ENCODE measurements around the gene SELENOF. TPM values are rescaled to one million over a fixed set of nuclear protein-coding genes. Genes with fewer than 3 reads are reported as not detected.

The SELENOF gene
- polyA plus RNA-seq, 1 of the 3 experiments (the other 2 are of a cell fraction): 155 TPM

DNA sequence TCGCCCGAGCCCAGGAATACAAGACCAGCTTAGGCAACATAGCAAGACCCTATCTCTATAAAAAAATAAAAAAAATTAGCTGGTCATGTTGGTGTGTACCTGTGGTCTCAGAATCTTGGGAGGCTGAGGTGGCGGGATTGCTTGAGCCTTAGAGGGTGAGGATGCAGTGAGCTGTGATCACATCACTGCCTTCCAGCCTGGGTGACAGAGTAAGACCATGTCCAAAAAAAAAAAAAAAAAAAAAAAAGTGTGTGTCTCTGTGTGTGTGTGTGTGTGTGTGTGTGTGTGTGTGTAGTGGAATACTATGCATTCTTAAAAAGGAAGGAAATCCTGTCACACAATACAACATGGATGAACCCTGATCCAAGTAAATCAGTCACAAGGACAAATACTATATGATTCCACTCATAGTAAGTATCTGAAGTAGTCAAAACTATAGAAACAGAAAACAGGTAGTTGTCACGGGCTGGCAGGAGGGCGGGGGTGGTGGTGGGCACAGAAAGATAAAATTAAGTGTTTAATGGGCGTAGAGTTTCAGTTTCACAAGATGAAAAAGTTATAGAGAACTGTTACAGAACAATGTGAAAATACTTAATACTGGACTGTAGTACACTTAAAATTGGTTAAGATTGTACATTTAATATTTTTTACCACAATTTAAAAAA is 47.8 kb downstream of the SELENOF start:
- Histone ChIP-seq H3F3A (replicated peaks; ENCODE audit: insufficient read depth) (peaks cover 15% of the 10 kb centered on the region), H3K4me3 (ENCODE audit: low read depth in 2 of 2, low read length in 1 of 2) (no peak overlapping the region), H3K9me3 (no peaks in the 10 kb centered on the region), H3K79me2 (ENCODE audit: insufficient read depth) (peaks cover 25% of the 10 kb centered on the region; the same call in 1 of the 2 replicates), H3K9me2 (no peaks in the 10 kb centered on the region), H2AFZ (ENCODE audit: low read depth) (no peak overlapping the region), H3K27ac (ENCODE audit: low read depth in 2 of 2, low read length in 1 of 2) (no peak overlapping the region), H3K4me2 (no peak overlapping the region), H3K27me3 (ENCODE audit: insufficient read depth) (no peaks in the 10 kb centered on the region), H3K36me3 (replicated peaks in 1 of 2; ENCODE audit: control insufficient read depth in 1 of 2, insufficient read depth in 2 of 2, low read length in 1 of 2) (peaks cover 0 to 26% of the 10 kb centered on the region in 2 experiments), H3K9ac (no peak overlapping the region), H4K20me1 (ENCODE audit: insufficient read depth) (no peaks in the 10 kb centered on the region), H3K4me1 (ENCODE audit: control insufficient read depth in 1 of 2, insufficient read depth in 2 of 2, low read depth in 1 of 2, low read length in 1 of 2) (no peaks in the 10 kb centered on the region)
- WGBS (ENCODE audit: low lambda C conversion rate): 80% methylated on average over 6 of the region's 6 CpGs
- POLR2A ChIA-PET: no interaction called here
- no peak for TF ChIP-seq EP300 (IDR thresholded peaks at IDR 0.05; ENCODE audit: borderline replicate concordance in 1 of 2, low read depth in 1 of 2, low read length in 1 of 2)
- TF ChIP-seq, protein P1, sequence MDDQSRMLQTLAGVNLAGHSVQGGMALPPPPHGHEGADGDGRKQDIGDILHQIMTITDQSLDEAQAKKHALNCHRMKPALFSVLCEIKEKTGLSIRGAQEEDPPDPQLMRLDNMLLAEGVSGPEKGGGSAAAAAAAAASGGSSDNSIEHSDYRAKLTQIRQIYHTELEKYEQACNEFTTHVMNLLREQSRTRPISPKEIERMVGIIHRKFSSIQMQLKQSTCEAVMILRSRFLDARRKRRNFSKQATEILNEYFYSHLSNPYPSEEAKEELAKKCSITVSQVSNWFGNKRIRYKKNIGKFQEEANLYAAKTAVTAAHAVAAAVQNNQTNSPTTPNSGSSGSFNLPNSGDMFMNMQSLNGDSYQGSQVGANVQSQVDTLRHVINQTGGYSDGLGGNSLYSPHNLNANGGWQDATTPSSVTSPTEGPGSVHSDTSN (IDR thresholded peaks at IDR 0.05): no peak
- TF ChIP-seq TAF1 (IDR thresholded peaks at IDR 0.05; ENCODE audit: borderline replicate concordance, low read depth, low read length): no peak
- no peak for TF ChIP-seq TEAD4 (IDR thresholded peaks at IDR 0.05; ENCODE audit: borderline replicate concordance, insufficient read depth)
- TF ChIP-seq, protein P2, sequence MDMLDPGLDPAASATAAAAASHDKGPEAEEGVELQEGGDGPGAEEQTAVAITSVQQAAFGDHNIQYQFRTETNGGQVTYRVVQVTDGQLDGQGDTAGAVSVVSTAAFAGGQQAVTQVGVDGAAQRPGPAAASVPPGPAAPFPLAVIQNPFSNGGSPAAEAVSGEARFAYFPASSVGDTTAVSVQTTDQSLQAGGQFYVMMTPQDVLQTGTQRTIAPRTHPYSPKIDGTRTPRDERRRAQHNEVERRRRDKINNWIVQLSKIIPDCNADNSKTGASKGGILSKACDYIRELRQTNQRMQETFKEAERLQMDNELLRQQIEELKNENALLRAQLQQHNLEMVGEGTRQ (IDR thresholded peaks at IDR 0.05; ENCODE audit: borderline replicate concordance, low read depth, low read length): no peak
- TF ChIP-seq SIN3A (IDR thresholded peaks at IDR 0.05; ENCODE audit: borderline replicate concordance, low read depth, low read length): no peak
- no peak for TF ChIP-seq RFX5 (IDR thresholded peaks at IDR 0.05; ENCODE audit: low read length)
- TF ChIP-seq, protein P3, sequence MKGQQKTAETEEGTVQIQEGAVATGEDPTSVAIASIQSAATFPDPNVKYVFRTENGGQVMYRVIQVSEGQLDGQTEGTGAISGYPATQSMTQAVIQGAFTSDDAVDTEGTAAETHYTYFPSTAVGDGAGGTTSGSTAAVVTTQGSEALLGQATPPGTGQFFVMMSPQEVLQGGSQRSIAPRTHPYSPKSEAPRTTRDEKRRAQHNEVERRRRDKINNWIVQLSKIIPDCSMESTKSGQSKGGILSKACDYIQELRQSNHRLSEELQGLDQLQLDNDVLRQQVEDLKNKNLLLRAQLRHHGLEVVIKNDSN (IDR thresholded peaks at IDR 0.05; ENCODE audit: borderline replicate concordance, low read depth): no peak
- TF ChIP-seq GABPA (IDR thresholded peaks at IDR 0.05; ENCODE audit: low read depth): no peak
- no peak for TF ChIP-seq MEF2A (IDR thresholded peaks at IDR 0.05; ENCODE audit: borderline replicate concordance, low read depth)
- CTCF ChIA-PET: no interaction called here
- no peak for DNase-seq

DNA sequence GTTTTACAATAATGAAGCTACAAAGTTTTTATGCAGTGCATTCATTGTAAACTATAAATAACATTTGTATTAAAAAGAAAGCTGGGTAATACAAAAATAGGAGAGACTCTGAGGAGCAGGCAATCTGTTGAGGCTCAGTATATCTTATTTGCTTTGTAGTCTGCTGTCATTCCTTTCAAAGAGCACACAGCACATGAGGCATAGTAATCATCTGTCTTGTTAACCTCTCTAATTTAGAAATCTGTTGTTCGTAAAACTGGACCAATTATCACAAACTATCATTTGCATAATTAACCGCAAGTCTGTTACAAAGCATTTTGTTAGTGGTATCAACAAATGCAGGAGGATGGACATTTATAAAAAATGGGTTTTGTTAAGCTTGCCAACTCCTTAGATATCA is 51.0 kb downstream of the SELENOF start:
- H3K27ac ChIP-seq (ENCODE audit: low read depth in 2 of 2, low read length in 1 of 2): no peak overlapping the region
- no peak for DNase-seq
- no peaks in the 10 kb centered on the region for H3K9me2 ChIP-seq
- H3F3A ChIP-seq (replicated peaks; ENCODE audit: insufficient read depth): peaks cover 5% of the 10 kb centered on the region
- H3K4me1 ChIP-seq (ENCODE audit: control insufficient read depth in 1 of 2, insufficient read depth in 2 of 2, low read depth in 1 of 2, low read length in 1 of 2): no peaks in the 10 kb centered on the region
- H3K36me3 ChIP-seq (replicated peaks in 1 of 2; ENCODE audit: control insufficient read depth in 1 of 2, insufficient read depth in 2 of 2, low read length in 1 of 2): peaks cover 0 to 29% of the 10 kb centered on the region in 2 experiments
- H3K9me3 ChIP-seq: no peaks in the 10 kb centered on the region
- no peaks in the 10 kb centered on the region for H3K27me3 ChIP-seq (ENCODE audit: insufficient read depth)
- no peaks in the 10 kb centered on the region for H4K20me1 ChIP-seq (ENCODE audit: insufficient read depth)
- H2AFZ ChIP-seq (ENCODE audit: low read depth): no peak overlapping the region
- 94% methylated on average over 2 of the region's 2 CpGs for WGBS (ENCODE audit: low lambda C conversion rate)
- peaks cover 13% of the 10 kb centered on the region; the same call in 1 of the 2 replicates for H3K79me2 ChIP-seq (ENCODE audit: insufficient read depth)
- no peak overlapping the region for H3K4me3 ChIP-seq (ENCODE audit: low read depth in 2 of 2, low read length in 1 of 2)
- POLR2A ChIA-PET: no interaction called here
- CTCF ChIA-PET: no interaction called here
- no peak overlapping the region for H3K4me2 ChIP-seq
- H3K9ac ChIP-seq: no peak overlapping the region
- no peak for TF ChIP-seq MEF2A (IDR thresholded peaks at IDR 0.05; ENCODE audit: borderline replicate concordance, low read depth)
- TF ChIP-seq SIN3A (IDR thresholded peaks at IDR 0.05; ENCODE audit: borderline replicate concordance, low read depth, low read length): no peak
- TF ChIP-seq, protein P2 (IDR thresholded peaks at IDR 0.05; ENCODE audit: borderline replicate concordance, low read depth, low read length): no peak
- TF ChIP-seq, protein P1 (IDR thresholded peaks at IDR 0.05): no peak
- no peak for TF ChIP-seq EP300 (IDR thresholded peaks at IDR 0.05; ENCODE audit: borderline replicate concordance in 1 of 2, low read depth in 1 of 2, low read length in 1 of 2)
- TF ChIP-seq, protein P3 (IDR thresholded peaks at IDR 0.05; ENCODE audit: borderline replicate concordance, low read depth): no peak
- no peak for TF ChIP-seq GABPA (IDR thresholded peaks at IDR 0.05; ENCODE audit: low read depth)
- TF ChIP-seq JUND (IDR thresholded peaks at IDR 0.05): no peak
- TF ChIP-seq, protein P4, sequence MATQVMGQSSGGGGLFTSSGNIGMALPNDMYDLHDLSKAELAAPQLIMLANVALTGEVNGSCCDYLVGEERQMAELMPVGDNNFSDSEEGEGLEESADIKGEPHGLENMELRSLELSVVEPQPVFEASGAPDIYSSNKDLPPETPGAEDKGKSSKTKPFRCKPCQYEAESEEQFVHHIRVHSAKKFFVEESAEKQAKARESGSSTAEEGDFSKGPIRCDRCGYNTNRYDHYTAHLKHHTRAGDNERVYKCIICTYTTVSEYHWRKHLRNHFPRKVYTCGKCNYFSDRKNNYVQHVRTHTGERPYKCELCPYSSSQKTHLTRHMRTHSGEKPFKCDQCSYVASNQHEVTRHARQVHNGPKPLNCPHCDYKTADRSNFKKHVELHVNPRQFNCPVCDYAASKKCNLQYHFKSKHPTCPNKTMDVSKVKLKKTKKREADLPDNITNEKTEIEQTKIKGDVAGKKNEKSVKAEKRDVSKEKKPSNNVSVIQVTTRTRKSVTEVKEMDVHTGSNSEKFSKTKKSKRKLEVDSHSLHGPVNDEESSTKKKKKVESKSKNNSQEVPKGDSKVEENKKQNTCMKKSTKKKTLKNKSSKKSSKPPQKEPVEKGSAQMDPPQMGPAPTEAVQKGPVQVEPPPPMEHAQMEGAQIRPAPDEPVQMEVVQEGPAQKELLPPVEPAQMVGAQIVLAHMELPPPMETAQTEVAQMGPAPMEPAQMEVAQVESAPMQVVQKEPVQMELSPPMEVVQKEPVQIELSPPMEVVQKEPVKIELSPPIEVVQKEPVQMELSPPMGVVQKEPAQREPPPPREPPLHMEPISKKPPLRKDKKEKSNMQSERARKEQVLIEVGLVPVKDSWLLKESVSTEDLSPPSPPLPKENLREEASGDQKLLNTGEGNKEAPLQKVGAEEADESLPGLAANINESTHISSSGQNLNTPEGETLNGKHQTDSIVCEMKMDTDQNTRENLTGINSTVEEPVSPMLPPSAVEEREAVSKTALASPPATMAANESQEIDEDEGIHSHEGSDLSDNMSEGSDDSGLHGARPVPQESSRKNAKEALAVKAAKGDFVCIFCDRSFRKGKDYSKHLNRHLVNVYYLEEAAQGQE (IDR thresholded peaks at IDR 0.05; ENCODE audit: low read depth, low read length): no peak
- TF ChIP-seq FOXM1 (IDR thresholded peaks at IDR 0.05; ENCODE audit: low read depth): no peak
- no peak for TF ChIP-seq NRF1 (IDR thresholded peaks at IDR 0.05; ENCODE audit: low read depth, low read length)
- no peak for TF ChIP-seq RXRA (IDR thresholded peaks at IDR 0.05; ENCODE audit: borderline replicate concordance, low read depth)

Measured in SK-N-SH (cell line).